ENCODE measurements around the gene PPARG.

GRCh38 chr3:12420393-12420792 lies 131.5 kb downstream of the PPARG start:
- TF ChIP-seq CTCF (IDR thresholded peaks at IDR 0.05) = no peak
- TF ChIP-seq POLR2A (IDR thresholded peaks at IDR 0.05) = no peak
- TF ChIP-seq EP300 (IDR thresholded peaks at IDR 0.05) = no peak

Data from stomach (tissue), 4 donors.